ENCODE measurements around the gene CIROP. TPM values are rescaled to one million over a fixed set of nuclear protein-coding genes. Genes with fewer than 3 reads are reported as not detected.

Gene CIROP
- total RNA-seq, 1 experiment from 2014 or later, result not detected

DNA sequence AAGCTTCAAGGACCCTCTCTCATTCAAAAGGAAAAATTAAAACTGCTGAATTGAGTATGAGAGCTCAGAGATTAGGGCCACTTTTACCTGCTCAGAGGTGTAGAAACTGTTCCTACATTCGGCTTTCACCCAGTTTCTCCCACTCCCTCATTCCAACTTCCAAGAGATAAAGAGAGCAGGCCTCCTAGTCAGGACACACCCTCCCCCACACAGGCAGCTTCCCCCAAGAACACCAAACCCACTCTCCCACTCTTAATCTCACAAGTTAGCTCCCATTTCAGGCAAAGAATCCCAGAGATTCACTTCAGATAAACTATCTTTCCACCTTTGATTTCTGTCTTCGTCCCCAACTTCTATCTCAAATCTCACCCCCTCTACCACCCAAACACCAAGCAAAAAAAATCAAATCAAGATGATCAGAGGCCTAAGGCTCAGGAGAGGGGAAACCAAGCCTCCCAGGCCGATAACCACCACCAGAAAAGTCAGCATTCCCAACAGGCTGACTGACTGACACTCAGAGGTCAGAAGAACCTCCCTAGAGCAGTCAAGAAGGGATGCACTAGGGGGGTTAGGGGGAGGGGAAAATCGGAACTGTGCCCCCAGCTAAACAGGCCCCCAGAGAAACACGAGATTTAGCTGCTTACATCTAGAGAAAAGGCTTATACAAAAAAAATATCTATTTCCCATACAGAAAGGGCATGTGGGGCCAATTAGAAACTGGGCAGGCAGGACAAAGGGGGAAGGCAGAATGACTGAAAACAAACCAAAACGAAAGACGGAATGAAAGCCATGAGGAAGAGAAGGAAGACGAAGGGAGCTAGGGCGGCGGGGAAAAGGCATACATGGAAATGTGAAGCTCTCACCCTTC, 34.3 kb downstream of the CIROP start:
- Mint-ChIP-seq H3K27me3 (ENCODE audit: low read depth) (no peaks in the 10 kb centered on the region; the same call in 1 of the 2 replicates), H3K4me3 (peak overlapping the region; percentile 87 to 99), H3K27ac (peak overlapping the region; percentile 98 to 100 (median 98)), H3K36me3 (ENCODE audit: insufficient read depth in 1 of 3, low read depth in 3 of 3) (peaks cover 39 to 82% (median 72%) of the 10 kb centered on the region in 3 experiments; a peak in 6 of 7 replicates), H3K9me3 (no peaks in the 10 kb centered on the region), H3K4me1 (peaks cover 35 to 52% of the 10 kb centered on the region in 2 experiments)
- Histone ChIP-seq H3K4ac (ENCODE audit: low read depth, low read length) (no peak overlapping the region; the same call in 1 of the 2 replicates), H4K20me1 (ENCODE audit: control insufficient read depth, insufficient read depth, insufficient read length) (peaks cover 3% of the 10 kb centered on the region), H2BK20ac (ENCODE audit: low read depth, low read length, poor library complexity, severe bottlenecking) (no peak overlapping the region), H2BK12ac (ENCODE audit: insufficient read length, low read depth, low read length) (peak overlapping the region; percentile 75), H3K56ac (ENCODE audit: insufficient read length, low read depth, low read length) (no peak overlapping the region), H2AK5ac (ENCODE audit: insufficient read length, low read length) (no peak overlapping the region), H4K91ac (ENCODE audit: insufficient read length, low read depth, low read length) (no peak overlapping the region), H3K23ac (ENCODE audit: insufficient read length, low read depth, low read length) (no peak overlapping the region), H2BK5ac (ENCODE audit: insufficient read length, low read length) (no peak overlapping the region), H2AFZ (ENCODE audit: low read length) (no peak overlapping the region), H3T11ph (ENCODE audit: low read length) (no peak overlapping the region), H3K14ac (ENCODE audit: insufficient read depth, low read length) (peak overlapping the region; percentile 55; the same call in 1 of the 2 replicates), H3K18ac (ENCODE audit: insufficient read length, low read depth, low read length) (no peak overlapping the region), H3K23me2 (ENCODE audit: insufficient read length, low read depth, low read length, poor library complexity, severe bottlenecking) (peaks cover 12% of the 10 kb centered on the region), H3K79me2 (ENCODE audit: insufficient read depth, low read length) (peaks cover 5% of the 10 kb centered on the region; the same call in 1 of the 2 replicates), H3K27me3 (ENCODE audit: insufficient read depth, low read length) (no peaks in the 10 kb centered on the region), H3K4me2 (ENCODE audit: insufficient read depth, insufficient read length, low read length) (peak overlapping the region; percentile 98), H3K79me1 (ENCODE audit: insufficient read depth, low read depth, low read length, poor library complexity, severe bottlenecking) (peaks cover 17% of the 10 kb centered on the region), H4K5ac (ENCODE audit: insufficient read length, low read depth, low read length) (peak overlapping the region; percentile 75), H3K9ac (ENCODE audit: extremely low read depth, insufficient read length, low read length) (peak overlapping the region; percentile 93), H3K27ac (ENCODE audit: insufficient read length, low read depth, low read length) (no peak overlapping the region), H3K4me1 (ENCODE audit: insufficient read depth, low read length) (0 out of 2 replicates have a peak, but pooled peaks cover 3% of the 10 kb centered on the region), H2BK120ac (ENCODE audit: low read depth, low read length, poor library complexity, severe bottlenecking) (no peak overlapping the region), H2BK15ac (ENCODE audit: low read depth, low read length) (no peak overlapping the region), H3K9me3 (ENCODE audit: control insufficient read depth, low read depth, low read length) (no peaks in the 10 kb centered on the region), H4K8ac (replicated peaks; ENCODE audit: insufficient read length, low read depth, low read length) (no peak overlapping the region)
- TF ChIP-seq, protein P1, sequence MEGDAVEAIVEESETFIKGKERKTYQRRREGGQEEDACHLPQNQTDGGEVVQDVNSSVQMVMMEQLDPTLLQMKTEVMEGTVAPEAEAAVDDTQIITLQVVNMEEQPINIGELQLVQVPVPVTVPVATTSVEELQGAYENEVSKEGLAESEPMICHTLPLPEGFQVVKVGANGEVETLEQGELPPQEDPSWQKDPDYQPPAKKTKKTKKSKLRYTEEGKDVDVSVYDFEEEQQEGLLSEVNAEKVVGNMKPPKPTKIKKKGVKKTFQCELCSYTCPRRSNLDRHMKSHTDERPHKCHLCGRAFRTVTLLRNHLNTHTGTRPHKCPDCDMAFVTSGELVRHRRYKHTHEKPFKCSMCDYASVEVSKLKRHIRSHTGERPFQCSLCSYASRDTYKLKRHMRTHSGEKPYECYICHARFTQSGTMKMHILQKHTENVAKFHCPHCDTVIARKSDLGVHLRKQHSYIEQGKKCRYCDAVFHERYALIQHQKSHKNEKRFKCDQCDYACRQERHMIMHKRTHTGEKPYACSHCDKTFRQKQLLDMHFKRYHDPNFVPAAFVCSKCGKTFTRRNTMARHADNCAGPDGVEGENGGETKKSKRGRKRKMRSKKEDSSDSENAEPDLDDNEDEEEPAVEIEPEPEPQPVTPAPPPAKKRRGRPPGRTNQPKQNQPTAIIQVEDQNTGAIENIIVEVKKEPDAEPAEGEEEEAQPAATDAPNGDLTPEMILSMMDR (conservative IDR thresholded peaks at IDR 0.05), result no peak
- DNase-seq, result no peak
- 100% methylated on average over 1 of the region's 10 CpGs for WGBS (ENCODE audit: extremely low coverage, insufficient read length, low lambda C conversion rate)

All from H9 (cell line).